HG03571 (cell line): ENCODE results near the gene ITGAD.

ENCODE experiments used
- ATAC-seq: cut with Tn5 transposase; IDR thresholded peaks from one replicate; pipeline ENCODE4 v1.9.1; 2021; ENCODE audit not compliant: unreplicated experiment

The ITGAD gene

DNA sequence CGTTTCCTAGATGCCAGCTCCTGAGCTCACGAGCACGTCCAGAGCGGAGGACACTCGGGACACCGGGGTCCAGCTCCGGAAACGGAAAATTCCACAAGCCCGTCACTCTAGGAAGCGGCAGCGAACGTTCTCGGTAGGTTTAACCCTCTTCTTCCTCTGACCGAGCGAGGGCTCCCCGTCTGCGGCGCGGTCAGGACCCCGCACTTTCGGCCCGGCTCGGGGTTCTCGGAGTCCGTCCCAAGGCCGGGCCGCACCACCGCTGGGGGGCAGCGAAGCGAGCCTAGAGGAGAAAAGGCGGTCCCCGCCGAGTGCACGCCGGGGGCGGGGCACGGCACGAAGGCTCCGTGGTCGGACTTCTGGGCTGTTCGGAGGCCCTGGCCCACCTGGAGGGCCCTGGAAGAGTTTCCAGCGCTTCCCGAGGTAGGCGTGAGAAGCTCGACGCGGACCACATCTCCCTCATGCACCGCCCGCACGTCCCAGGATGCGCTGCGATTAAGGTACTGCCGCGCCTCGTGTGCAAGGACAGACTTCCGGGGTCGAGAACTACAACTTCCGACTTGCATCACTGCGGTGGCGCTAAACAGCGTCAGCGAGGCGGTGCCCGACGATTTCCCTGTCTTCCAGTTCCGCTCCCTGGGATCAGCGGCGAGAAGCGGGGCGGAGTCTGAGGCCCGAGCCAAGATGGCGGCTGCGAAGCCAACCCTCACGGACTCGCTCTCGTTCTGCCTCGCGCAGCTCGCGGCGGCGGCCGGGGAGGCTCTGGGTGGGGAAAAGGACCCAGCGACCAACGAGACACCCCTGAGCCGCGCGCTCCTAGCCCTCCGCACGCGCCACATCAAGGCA is 65.9 kb downstream of the ITGAD start, which contains the start of gene ARMC5:
ARMC5 (plus strand) TSS at position 658 of the 843 bp plus-strand sequence; CDS start at position 682, 24 bp downstream.
- peak; percentile 71 for ATAC-seq

DNA sequence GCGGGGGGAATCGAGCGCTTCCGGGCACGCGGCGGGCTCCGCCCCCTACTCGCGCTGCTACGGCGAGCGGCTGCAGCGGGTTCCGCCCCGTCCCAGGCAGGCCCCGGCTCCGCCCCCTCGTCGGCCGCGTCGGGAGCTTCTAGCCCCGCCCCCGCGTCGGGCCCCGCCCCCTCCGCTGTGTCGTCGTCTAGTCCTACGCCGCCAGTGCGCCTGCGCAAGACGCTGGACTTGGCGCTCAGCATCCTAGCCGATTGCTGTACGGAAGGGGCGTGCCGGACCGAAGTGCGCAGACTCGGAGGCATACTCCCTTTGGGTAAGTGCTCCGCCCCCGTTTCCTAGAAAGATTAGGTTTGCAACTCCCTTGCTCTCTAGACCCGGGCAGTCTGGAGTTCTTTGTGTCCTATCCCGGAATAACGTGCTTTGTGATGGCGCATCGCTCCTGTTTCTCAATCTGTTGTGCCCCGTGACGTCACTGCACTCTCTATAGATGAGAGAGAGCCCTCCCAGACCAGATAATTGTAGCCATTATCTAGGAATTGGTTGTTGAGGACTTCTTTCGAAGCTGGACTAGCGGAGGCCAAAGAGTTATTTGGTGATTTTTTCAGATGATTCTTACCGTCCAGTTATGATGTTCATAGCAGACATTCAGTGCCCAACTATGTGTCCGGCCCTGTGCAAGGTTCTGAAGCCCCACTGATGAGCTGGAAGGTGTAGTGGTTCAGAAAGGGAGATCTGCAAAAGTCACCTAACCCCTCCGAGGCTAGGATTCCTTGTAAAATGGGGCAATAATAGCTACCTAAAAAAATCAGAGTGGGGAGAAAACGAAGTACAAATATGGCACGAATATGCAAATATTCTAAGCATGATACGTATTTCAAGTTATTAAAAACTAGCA is 66.8 kb downstream of the ITGAD start:
- ATAC-seq: peak; percentile 56

DNA sequence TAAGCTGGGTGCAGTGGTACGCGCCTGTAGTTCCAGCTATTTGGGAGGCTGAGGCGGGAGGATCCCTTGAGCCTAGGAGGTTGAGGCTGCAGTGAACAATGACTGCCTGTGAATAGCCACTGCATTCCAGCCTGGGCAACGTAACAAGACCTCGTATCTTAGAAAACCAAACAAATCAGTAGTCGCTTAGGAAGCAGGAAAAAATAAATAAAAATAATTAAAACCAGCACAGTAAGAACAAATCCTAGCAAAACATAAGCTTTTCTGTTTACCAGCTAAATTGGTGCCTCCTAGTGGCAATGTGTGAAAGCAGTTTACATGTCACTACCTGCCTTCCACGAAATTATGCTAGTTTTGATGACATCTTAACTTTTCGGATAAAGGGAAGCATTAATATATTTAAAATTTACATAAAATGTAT is 67.5 kb downstream of the ITGAD start:
- ATAC-seq: no peak

DNA sequence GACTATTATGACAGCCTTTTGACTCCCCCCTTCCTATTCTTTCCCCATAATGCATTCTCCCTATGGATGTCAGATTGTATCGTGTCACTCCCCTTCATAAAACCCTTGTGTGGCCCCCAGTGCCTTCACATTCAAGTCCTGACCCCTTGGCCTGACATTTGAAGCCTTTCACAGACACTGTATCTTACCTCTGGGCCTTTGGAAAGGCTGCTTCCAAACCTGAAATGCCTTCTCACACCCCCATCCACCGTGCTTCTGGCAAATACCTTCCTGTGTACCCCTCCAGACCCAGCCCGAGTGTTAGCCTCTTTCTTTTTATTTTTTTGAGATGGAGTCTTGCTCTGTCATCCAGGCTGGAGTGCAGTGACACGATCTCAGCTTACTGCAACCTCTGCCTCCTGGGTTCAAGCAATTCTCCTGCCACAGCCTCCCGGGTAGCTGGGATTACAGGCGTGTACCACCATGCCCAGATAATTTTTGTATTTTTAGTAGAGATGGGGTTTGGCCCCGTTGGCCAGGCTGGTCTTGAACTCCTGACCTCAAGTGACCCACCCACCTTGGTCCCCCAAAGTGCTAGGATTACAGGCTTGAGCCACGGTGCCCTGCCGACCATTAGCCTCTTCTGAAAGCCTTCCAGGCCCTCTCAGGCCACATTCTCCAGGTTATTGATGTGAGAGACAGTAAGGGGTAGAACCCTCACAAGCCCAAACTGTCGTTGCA is 68.2 kb downstream of the ITGAD start:
- ATAC-seq: no peak

DNA sequence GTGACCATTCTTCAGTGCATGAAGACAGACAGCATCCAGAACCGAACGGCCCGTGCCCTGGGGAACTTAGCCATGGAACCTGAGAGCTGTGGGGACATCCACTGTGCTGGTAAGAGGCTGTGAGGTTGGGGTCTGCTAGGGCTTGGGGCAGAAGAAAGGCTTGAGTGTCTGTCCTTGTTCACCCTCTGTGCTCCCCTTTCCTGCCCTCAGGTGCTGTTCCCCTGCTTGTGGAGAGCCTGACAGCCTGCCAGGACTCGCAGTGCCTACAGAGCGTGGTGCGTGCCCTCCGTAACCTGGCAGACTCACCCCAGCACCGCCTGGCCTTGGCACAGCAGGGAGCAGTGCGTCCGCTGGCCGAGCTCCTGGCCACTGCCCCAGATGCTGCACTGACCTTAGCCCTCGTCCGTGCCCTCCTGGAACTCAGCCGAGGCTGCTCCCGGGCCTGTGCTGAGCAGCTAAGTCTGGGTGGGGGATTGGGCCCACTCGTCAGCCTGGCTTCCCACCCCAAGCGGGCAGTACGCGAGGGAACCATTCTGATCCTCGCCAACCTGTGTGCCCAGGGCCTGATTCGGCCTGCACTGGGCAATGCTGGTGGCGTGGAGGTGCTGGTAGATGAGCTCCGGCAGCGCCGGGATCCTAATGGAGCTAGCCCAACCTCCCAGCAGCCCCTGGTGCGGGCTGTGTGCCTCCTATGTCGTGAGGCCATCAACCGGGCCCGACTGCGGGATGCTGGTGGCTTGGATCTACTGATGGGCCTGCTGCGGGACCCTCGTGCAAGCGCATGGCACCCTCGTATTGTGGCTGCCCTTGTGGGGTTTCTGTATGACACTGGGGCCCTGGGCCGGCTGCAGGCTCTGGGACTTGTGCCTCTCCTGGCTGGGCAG is 69.0 kb downstream of the ITGAD start:
- ATAC-seq: no peak

DNA sequence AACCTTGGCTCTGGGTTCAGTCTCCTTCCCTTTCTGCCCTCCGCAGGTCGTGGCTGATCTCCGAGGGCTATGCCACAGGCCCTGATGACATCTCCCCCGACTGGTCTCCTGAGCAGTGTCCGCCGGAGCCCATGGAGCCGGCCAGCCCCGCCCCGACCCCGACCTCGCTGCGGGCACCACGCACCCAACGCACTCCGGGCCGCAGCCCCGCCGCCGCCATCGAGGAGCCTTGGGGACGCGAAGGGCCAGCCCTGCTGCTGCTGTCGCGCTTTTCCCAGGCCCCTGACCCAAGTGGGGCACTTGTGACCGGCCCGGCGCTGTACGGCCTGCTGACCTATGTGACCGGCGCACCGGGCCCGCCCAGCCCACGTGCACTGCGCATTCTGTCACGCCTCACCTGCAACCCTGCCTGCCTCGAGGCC is 71.2 kb downstream of the ITGAD start:
- no peak for ATAC-seq

DNA sequence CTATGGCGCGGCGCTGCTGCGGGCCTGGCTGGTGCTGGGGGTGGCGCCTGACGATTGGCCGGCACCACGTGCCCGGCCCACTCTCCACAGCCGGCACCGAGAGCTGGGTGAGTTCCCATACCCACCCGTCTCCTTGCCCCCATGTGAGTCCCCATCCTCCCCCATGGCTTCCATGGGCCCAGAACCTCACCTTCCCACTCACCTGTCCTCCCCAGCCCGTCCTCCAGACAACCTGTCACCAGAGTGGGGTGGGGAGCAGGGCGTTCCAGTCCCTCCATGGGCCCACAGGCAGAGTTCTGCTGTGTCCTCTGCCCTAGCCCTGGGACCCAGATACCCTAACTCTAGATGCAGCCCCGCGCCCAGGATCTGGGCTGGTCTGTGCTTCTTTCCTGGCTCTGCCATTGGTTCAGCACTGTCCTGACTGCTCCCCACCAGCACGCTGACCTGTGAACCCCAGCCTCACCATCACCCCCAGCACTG is 71.7 kb downstream of the ITGAD start:
- no peak for ATAC-seq

DNA sequence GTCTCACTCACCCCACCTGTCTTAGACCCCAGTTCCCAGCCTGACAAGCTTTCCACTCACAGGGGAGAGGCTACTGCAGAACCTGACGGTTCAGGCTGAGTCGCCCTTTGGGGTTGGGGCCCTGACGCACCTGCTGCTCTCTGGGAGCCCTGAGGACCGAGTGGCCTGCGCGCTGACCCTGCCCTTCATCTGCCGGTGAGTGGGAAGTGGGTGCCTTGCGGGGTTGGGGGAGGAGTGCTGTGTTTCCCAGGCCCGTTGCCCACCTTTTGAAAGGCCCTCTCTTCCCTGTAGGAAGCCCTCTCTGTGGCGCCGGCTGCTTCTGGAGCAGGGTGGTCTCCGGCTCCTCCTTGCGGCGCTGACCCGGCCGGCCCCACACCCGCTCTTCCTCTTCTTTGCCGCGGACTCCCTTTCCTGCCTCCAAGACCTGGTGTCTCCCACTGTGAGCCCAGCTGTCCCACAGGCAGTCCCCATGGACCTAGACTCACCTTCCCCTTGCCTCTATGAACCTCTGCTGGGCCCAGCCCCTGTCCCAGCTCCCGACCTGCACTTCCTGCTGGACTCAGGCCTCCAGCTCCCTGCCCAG is 72.7 kb downstream of the ITGAD start:
- ATAC-seq: no peak

DNA sequence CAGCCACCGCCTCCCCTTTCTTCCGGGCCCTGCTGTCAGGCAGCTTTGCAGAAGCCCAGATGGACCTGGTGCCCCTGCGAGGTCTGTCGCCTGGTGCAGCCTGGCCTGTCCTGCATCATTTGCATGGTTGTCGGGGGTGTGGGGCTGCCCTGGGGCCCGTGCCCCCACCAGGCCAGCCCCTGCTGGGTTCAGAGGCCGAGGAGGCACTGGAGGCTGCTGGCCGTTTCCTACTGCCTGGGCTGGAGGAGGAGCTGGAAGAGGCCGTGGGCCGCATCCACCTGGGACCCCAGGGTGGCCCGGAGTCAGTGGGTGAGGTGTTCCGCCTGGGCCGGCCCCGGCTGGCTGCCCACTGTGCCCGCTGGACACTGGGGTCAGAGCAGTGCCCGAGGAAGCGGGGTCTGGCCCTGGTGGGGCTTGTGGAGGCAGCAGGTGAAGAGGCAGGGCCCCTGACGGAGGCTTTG is 73.3 kb downstream of the ITGAD start:
- ATAC-seq: no peak

DNA sequence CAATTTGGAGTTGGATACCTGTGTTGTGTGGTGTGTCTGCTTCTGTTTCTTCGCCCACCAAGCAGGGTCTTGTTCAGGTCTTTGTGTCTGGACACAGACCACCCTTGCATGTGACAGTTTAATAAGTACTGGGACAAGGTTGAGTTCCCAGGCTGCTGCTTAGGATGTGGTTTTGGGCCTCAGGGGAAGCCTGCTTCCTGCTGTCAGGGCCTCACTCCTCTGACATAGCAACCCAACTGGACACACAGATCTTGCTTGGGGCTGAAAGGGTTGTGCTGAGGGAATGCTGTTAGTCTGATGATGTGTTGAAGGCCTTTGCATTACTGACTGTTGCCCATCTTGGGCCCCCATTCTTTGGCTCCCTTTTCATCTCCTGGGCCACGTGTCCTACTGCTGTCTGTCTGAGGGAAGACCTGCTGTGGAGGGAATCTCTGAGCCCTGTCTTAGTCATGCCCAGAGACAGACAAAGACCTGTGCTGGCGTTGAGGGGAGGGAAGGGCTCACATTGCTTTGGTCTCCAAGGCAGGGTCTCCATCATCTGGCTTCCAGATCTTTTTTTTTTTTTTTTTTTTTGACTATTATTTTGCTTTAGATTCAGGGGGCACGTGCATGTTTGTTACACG is 74.1 kb downstream of the ITGAD start:
- ATAC-seq: peak; percentile 72

DNA sequence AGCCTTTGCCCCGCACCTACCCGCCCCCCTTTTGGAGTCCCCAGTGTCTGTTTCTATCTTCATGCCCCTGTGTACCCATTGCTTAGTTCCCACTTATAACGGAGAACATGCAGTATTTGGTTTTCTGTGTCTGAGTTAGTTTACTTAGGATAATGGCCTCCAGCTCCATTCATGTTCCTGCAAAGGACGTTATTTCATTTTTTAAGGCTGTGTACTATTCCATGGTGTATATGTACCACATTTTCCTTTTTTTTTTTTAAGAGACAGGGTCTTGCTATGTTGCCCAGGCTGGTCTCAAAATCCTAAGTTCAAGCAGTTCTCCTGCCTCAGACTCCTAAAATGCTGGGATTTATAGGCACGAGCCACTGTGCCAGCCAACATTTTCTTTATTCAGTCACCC is 74.7 kb downstream of the ITGAD start:
- no peak for ATAC-seq

DNA sequence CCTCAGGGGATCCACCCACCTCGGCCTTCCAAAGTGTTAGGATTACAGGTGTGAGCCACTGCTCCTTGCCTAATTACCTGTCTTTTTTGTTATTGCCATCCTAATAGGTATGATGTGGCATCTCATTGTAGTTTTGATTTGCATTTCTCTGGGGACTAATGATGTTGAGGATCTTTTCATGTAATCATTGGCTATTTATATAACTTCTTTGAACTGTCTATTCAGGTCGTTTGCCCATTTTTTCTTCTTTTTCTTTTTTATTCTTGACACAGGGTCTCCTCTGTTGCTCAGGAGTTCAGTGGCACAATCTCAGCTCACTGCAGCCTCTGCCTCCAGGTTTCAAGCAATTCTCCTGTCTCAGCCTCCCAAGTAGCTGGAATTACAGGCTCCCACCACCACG is 77.5 kb downstream of the ITGAD start:
- ATAC-seq: no peak

DNA sequence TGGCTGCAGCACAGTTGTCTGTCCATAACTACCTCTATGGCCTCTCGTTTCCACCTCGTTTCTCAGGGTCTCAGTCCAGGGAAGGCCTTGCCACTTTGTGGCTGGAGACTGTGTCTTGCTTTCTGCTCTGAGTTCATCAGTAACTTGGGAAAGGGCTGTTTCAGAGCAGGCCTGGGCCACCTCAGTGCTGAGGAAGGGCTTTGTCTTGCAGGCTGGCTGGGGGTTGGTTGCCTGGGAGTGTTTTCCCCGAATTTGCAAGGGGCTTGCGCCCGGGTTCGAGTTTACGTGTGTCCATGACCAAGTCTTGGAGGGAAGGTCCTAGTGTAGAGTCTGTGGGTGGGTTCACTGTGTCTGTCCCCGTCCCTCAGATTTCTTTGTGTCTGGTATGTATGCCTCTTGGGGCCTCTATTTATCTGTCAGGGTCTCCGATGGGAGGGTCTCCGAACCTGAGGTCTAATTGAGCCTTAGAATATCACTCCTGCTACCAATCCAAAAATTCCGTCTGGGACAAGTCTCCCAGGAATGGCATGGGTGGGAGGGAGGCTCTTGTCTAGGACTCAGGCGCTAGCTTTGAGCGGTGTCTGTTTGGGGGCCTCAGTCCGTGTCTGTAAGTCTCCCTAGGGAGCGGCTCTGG is 78.2 kb downstream of the ITGAD start:
- no peak for ATAC-seq

DNA sequence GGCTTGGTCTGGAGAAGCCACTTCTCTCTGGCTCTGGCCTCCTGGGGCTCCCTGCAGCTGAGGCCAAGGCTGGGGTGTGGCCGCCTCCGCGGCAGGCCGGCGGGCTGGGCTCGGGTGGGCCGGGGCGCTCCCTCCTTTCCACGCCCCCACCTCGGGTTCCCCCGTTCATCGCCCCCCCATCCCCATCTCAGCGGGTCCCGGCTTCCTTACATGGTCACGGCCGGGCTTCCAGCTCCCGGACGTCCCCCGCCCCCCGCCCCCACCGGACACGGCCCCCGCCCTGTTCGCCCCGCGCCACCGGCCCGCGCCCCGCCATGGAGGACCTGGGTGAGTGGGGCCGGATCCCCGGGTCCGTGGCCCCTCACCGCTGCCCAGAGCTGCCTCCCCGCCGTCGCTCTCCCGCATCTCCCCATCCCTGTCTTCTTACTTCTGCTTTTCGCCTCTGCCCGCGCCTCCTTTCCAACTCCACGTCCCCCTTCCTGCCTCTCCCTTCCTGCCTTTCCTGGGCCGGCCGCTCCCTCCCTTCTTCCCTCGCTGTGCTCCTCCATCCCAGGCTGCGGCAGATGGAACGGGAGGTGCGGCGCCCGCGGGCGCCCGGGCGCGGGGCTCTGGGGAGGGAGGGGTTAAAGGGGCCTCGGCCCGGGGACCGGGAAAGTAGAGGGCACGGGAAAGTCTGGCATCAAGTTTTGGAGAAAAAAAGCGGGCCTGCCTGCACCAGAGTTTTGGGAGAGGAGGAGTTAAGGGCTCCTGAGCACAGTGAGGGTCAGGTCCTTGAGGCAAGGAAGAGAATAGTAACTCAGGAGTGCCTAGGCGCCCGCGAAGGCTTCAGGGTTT is 79.0 kb downstream of the ITGAD start, which contains the start of gene TGFB1I1:
TGFB1I1 (plus strand) TSS at position 278 of the 834 bp plus-strand sequence; CDS start at position 315, 37 bp downstream.
- ATAC-seq: no peak

DNA sequence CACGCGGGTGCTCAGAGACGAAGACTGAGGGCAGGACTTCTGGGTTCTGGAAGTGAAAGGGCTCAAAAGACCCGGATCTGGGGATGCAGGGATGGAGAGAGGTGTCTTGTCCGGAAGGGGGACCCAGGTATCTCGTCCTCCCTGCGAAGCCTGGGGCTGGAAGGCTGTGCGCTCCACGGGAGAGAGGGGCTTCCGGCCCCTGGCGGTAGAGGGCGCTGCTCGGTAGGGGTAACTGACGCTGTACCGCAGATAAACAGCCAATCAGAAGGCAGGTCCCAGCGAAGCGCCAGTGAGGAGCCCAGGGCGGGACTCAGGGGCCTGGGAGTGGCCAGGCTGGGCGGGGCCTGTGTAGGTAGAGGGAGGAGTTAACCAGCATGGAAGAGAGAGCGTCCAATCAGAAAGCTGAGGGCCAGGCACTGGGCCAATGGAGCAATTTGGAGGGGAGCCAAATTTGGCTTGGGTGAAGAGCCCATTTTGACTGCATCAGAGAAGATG is 79.6 kb downstream of the ITGAD start:
- no peak for ATAC-seq

DNA sequence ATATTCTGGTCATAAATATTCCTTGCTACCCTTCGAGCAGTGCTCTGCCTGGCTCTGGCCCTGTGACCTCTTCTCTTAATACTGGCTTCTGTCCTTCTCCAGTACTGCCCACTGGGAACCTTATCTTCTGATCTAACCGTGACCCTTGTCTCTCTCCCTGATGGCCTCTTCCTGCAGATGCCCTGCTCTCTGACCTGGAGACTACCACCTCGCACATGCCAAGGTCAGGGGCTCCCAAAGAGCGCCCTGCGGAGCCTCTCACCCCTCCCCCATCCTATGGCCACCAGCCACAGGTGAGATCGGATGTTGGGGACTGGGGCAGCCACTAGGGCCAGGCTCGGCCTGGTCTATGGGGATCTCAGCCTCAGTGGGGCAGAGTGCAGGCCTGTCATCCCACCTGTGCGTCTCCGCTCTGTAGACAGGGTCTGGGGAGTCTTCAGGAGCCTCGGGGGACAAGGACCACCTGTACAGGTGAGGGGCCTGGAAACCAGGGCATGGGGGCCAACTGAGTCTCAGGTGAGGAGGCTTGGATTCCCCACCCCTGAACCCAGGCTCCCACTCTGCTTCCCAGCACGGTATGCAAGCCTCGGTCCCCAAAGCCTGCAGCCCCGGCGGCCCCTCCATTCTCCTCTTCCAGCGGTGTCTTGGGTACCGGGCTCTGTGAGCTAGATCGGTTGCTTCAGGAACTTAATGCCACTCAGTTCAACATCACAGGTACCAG is 80.3 kb downstream of the ITGAD start:
- no peak for ATAC-seq
